H1 (cell line): ENCODE measurements around the gene MGAT4B. TPM values are rescaled to one million over a fixed set of nuclear protein-coding genes. Genes with fewer than 3 reads are reported as not detected.

Source experiments
- CTCF ChIA-PET: fragments of 300-600 bp; sonication (Branson Sonifier 250); formaldehyde crosslinking; loops from one replicate; lab custom pipeline; 2021; ENCODE audit not compliant: partially characterized antibody; lab: Charles Lee
- POLR2A ChIA-PET: fragments of 300-600 bp; sonication (Branson Sonifier 250); formaldehyde crosslinking; loops from one replicate; lab custom pipeline; 2021; ENCODE audit warnings: inconsistent platforms; ENCODE audit not compliant: partially characterized antibody; lab: Charles Lee
- DNase-seq, 2 experiments: peaks; one replicate each; pipeline versions ENCODE4 v3.0.0 to v3.0.0-alpha.2; 2010 to 2022; ENCODE audit warnings: low spot score in 2 of 2, low read depth in 1 of 2, mixed read lengths in 1 of 2
- FAIRE-seq: peaks from 2 replicates; lab custom pipeline; 2011; peaks lifted over from hg19 to GRCh38; lab: Jason Lieb, UNC
- H2AFZ ChIP-seq: 2 replicates; pipeline ENCODE4 v1.8.1; 2012; ENCODE audit warnings: low read length, inconsistent platforms
- H2AK5ac ChIP-seq: 2 replicates; pipeline ENCODE4 v1.6.1; 2013; ENCODE audit warnings: low read depth, low read length
- H2BK120ac ChIP-seq: replicated peaks from 2 replicates; pipeline ENCODE3; 2013; ENCODE audit warnings: low read depth, low read length, inconsistent platforms
- H2BK12ac ChIP-seq: 2 replicates; pipeline ENCODE4 v1.6.1; 2013; ENCODE audit warnings: low read depth, low read length
- H2BK15ac ChIP-seq: 2 replicates; pipeline ENCODE4 v1.6.1; 2013; ENCODE audit warnings: low read length
- H2BK20ac ChIP-seq: 2 replicates; pipeline ENCODE4 v1.6.1; 2013; ENCODE audit warnings: low read length
- H2BK5ac ChIP-seq: 2 replicates; pipeline ENCODE4 v1.6.1; 2013; ENCODE audit warnings: low read depth, low read length
- H3K14ac ChIP-seq: 2 replicates; pipeline ENCODE4 v1.6.1; 2013; ENCODE audit warnings: inconsistent platforms; ENCODE audit not compliant: insufficient read length
- H3K18ac ChIP-seq: 2 replicates; pipeline ENCODE4 v1.6.1; 2013; ENCODE audit warnings: low read length; ENCODE audit errors: extremely low read depth
- H3K23ac ChIP-seq: 2 replicates; pipeline ENCODE4 v1.6.1; 2013; ENCODE audit warnings: inconsistent platforms; ENCODE audit not compliant: insufficient read length
- H3K23me2 ChIP-seq: 2 replicates; pipeline ENCODE4 v1.6.1; 2013; ENCODE audit warnings: low read depth, low read length
- H3K27ac ChIP-seq: 2 replicates; pipeline ENCODE4 v1.6.1; 2011; ENCODE audit warnings: low read depth, low read length, inconsistent platforms
- H3K27me3 ChIP-seq, 4 experiments: replicated peaks in 1 of 4; 1 replicate in 1 of 4; 2 replicates in 3 of 4; pipeline versions ENCODE4 v1.6.1 to v1.8.1; 2011 to 2013; ENCODE audit warnings: low read length in 3 of 4, mild to moderate bottlenecking in 3 of 4, inconsistent platforms in 2 of 4, mixed read lengths in 2 of 4, moderate library complexity in 1 of 4; ENCODE audit not compliant: control insufficient read depth in 3 of 4, insufficient read depth in 3 of 4; ENCODE audit errors: extremely low read depth in 1 of 4
- H3K36me3 ChIP-seq, 4 experiments: 2 replicates each; pipeline versions ENCODE4 v1.6.1 to v1.8.1; 2011 to 2013; ENCODE audit warnings: mild to moderate bottlenecking in 4 of 4, low read length in 3 of 4, moderate library complexity in 2 of 4, control low read depth in 1 of 4, inconsistent platforms in 1 of 4; ENCODE audit not compliant: insufficient read depth in 4 of 4, control insufficient read depth in 2 of 4
- H3K4ac ChIP-seq: replicated peaks from 2 replicates; pipeline ENCODE3; 2013; ENCODE audit warnings: low read length, low read depth, mixed read lengths, inconsistent platforms; ENCODE audit not compliant: insufficient read length
- H3K4me1 ChIP-seq, 4 experiments: replicated peaks in 1 of 4; 1 replicate in 1 of 4; 2 replicates in 3 of 4; pipeline versions ENCODE4 v1.6.1 to v1.8.1; 2011 to 2013; ENCODE audit warnings: low read length in 3 of 4, inconsistent platforms in 2 of 4, mixed read lengths in 1 of 4; ENCODE audit not compliant: insufficient read depth in 4 of 4, control insufficient read depth in 3 of 4
- H3K4me2 ChIP-seq, 2 experiments: 2 replicates each; pipeline versions ENCODE4 v1.6.1 to v1.8.1; 2011 to 2013; ENCODE audit warnings: low read depth in 2 of 2, low read length in 2 of 2, control low read depth in 1 of 2, inconsistent platforms in 1 of 2, mild to moderate bottlenecking in 1 of 2; ENCODE audit not compliant: insufficient read depth in 1 of 2
- H3K4me3 ChIP-seq, 4 experiments: fragments of 200-600, 300-600 bp in 1 of 4; sonication (generic), shearing (Covaris generic), sonication (Bioruptor Twin) in 1 of 4; 2 replicates each; pipeline versions ENCODE4 v1.5.1 to v1.8.1; 2011 to 2016; ENCODE audit warnings: low read length in 4 of 4, low read depth in 3 of 4, control low read depth in 2 of 4, inconsistent platforms in 2 of 4, mild to moderate bottlenecking in 2 of 4, mixed read lengths in 1 of 4, moderate library complexity in 1 of 4; ENCODE audit not compliant: insufficient read depth in 2 of 4; ENCODE audit errors: extremely low read depth in 1 of 4
- H3K56ac ChIP-seq: replicated peaks from 2 replicates; pipeline ENCODE3; 2013; ENCODE audit warnings: low read depth, mild to moderate bottlenecking, mixed read lengths, low read length, inconsistent platforms; ENCODE audit not compliant: insufficient read length
- H3K79me1 ChIP-seq: 2 replicates; pipeline ENCODE4 v1.6.1; 2013; ENCODE audit warnings: low read depth, low read length, control low read depth
- H3K79me2 ChIP-seq, 2 experiments: 2 replicates each; pipeline versions ENCODE4 v1.6.1 to v1.8.1; 2012 to 2013; ENCODE audit warnings: low read length in 2 of 2, mild to moderate bottlenecking in 2 of 2, inconsistent platforms in 1 of 2; ENCODE audit not compliant: insufficient read depth in 2 of 2, control insufficient read depth in 1 of 2
- H3K9ac ChIP-seq, 4 experiments: replicated peaks in 1 of 4; 1 replicate in 1 of 4; 2 replicates in 3 of 4; pipeline versions ENCODE4 v1.6.1 to v1.8.1; 2011 to 2013; ENCODE audit warnings: low read depth in 3 of 4, low read length in 3 of 4, control low read depth in 2 of 4, mild to moderate bottlenecking in 2 of 4, moderate library complexity in 2 of 4, inconsistent platforms in 1 of 4; ENCODE audit errors: extremely low read depth in 1 of 4
- H3K9me3 ChIP-seq, 2 experiments: 2 replicates each; pipeline versions ENCODE4 v1.6.1 to v1.8.1; 2012 to 2013; ENCODE audit warnings: mild to moderate bottlenecking in 2 of 2, moderate library complexity in 2 of 2, control low read depth in 1 of 2, inconsistent platforms in 1 of 2, low read depth in 1 of 2, low read length in 1 of 2, mixed read lengths in 1 of 2; ENCODE audit not compliant: insufficient read depth in 2 of 2
- H4K20me1 ChIP-seq, 2 experiments: replicated peaks in 1 of 2; 2 replicates each; pipeline versions ENCODE3 to v1.8.1; 2011 to 2013; ENCODE audit warnings: inconsistent platforms in 2 of 2, low read length in 2 of 2, mild to moderate bottlenecking in 1 of 2; ENCODE audit not compliant: insufficient read depth in 2 of 2, control insufficient read depth in 1 of 2
- H4K5ac ChIP-seq: 2 replicates; pipeline ENCODE4 v1.6.1; 2013; ENCODE audit warnings: low read length, low read depth, mixed read lengths, inconsistent platforms; ENCODE audit not compliant: insufficient read length
- H4K8ac ChIP-seq: 2 replicates; pipeline ENCODE4 v1.8.0; 2013; ENCODE audit warnings: mild to moderate bottlenecking, moderate library complexity, low read length, inconsistent platforms; ENCODE audit not compliant: insufficient read depth; ENCODE audit errors: extremely low read depth
- H4K91ac ChIP-seq: replicated peaks from 2 replicates; pipeline ENCODE3; 2013; ENCODE audit warnings: low read length, mixed read lengths, inconsistent platforms; ENCODE audit not compliant: insufficient read length
- ASH2L ChIP-seq: fragments of 200-600, 300-600 bp; sonication (generic); IDR thresholded peaks from one replicate; pipeline ENCODE4 v1.7.1; 2017; ENCODE audit warnings: low read length
- BACH1 ChIP-seq: IDR thresholded peaks from 2 replicates; pipeline ENCODE4 v1.6.1; 2012; ENCODE audit warnings: low read length, improper control_type of control experiment
- BCL11A ChIP-seq, 2 experiments: IDR thresholded peaks; one replicate each; pipeline ENCODE4 v1.6.1; 2011; ENCODE audit warnings: low read depth in 2 of 2, low read length in 2 of 2, mild to moderate bottlenecking in 2 of 2
- BRCA1 ChIP-seq: IDR thresholded peaks from 2 replicates; pipeline ENCODE4 v1.6.1; 2012; ENCODE audit warnings: low read depth, low read length, improper control_type of control experiment
- CBX5 ChIP-seq: fragments of 300-800, 300-1000 bp; sonication (generic); IDR thresholded peaks from 2 replicates; pipeline ENCODE4 v1.7.1; 2016; ENCODE audit warnings: antibody characterized with exemption, low read length, low read depth
- KDM4A ChIP-seq: IDR thresholded peaks from one replicate; pipeline ENCODE4 v1.7.1; 2012; ENCODE audit warnings: low read depth, mild to moderate bottlenecking, moderate library complexity, low read length, inconsistent platforms; ENCODE audit not compliant: severe bottlenecking
- RNF2 ChIP-seq: fragments of 200-900, 300-1000 bp; sonication (generic); IDR thresholded peaks from 2 replicates; pipeline ENCODE4 v1.7.1; 2016; ENCODE audit warnings: borderline replicate concordance, low read depth, mild to moderate bottlenecking, antibody characterized with exemption, low read length; ENCODE audit not compliant: poor library complexity, severe bottlenecking; ENCODE audit errors: missing control alignments
- TCF12 ChIP-seq: IDR thresholded peaks from 2 replicates; pipeline ENCODE4 v1.6.1; 2011; ENCODE audit warnings: low read depth, mild to moderate bottlenecking, low read length
- WGBS, 2 experiments: shearing (Covaris generic) in 1 of 2; methylation state at CpG; one replicate each; pipeline versions ENCODE4 v1.1.6 to v1.1.7; 2013 to 2015; ENCODE audit warnings: low lambda C conversion rate in 2 of 2, mixed read lengths in 2 of 2, inconsistent platforms in 1 of 2, low coverage in 1 of 2, missing lambda C conversion rate in 1 of 2; ENCODE audit not compliant: insufficient replicate concordance in 2 of 2, insufficient coverage in 1 of 2, insufficient read length in 1 of 2; ENCODE audit errors: extremely low coverage in 1 of 2, missing lambda C conversion rate in 1 of 2; 5-methylcytosine and 5-hydroxymethylcytosine counted together
- polyA plus RNA-seq, 7 experiments: library from polyadenylated mRNA; depleted of rRNA in 3 of 7; stranded (reverse) in 5 of 7; unstranded in 2 of 7; fragments of >200 nt in 5 of 7; fragments of 200-250 nt in 2 of 7; gene quantifications; 1 replicate in 5 of 7; 2 replicates in 1 of 7; 4 replicates in 1 of 7; pipeline versions ENCODE4 v1.2.1 to v1.2.3, GENCODE V29; 2011 to 2013; ENCODE audit warnings: missing spikeins in 2 of 7, mixed read lengths in 2 of 7
- total RNA-seq: library from RNA; stranded (reverse); fragmentation: NEBNext Ultra II Directional; extraction: Animal tissue kit (Norgen Biotek cat#: 25700); gene quantifications from 2 replicates; pipeline ENCODE4 v1.2.1, GENCODE V29; 2021

Gene MGAT4B
- total and polyA plus RNA-seq, 2 of the 8 experiments (the other 6 are each of a cell fraction or from before 2014, with no cell fraction given): 116 to 128 TPM

- no peak overlapping the region for H3K4me2 ChIP-seq
- H2BK12ac ChIP-seq: no peak overlapping the region
- ChIA-PET POLR2A (interaction anchor here (0.8 to 0.9 kb wide), 2 partner anchors 11 to 163 kb away, joined by 3 read pairs; partner anchors contain the start of gene HNRNPH1), CTCF (interaction anchor here (0.7 to 2.2 kb wide), 4 partner anchors 10 to 93 kb away, joined by 3 to 6 read pairs (median 4); no protein-coding TSS in a partner anchor)
- no peak overlapping the region for H3K18ac ChIP-seq
- H2BK5ac ChIP-seq: no peak overlapping the region
- H3K27me3 ChIP-seq: no peaks in the 10 kb centered on the region
- no peak overlapping the region for H3K4me3 ChIP-seq
- no peak overlapping the region for H2BK20ac ChIP-seq
- no peak overlapping the region for H2AFZ ChIP-seq
- H3K14ac ChIP-seq: no peak overlapping the region
- no peak overlapping the region for H2AK5ac ChIP-seq
- no peak for DNase-seq
- WGBS, 2 experiments: 90% methylated on average over 12 of the region's 12 CpGs; no CpG with 5 or more reads in 1 of the 2 experiments
- H4K20me1 ChIP-seq: no peaks in the 10 kb centered on the region
- no peak overlapping the region for H3K27ac ChIP-seq
- no peaks in the 10 kb centered on the region; the same call in 1 of the 2 replicates for H3K79me1 ChIP-seq
- H3K4me1 ChIP-seq: no peaks in the 10 kb centered on the region
- H3K79me2 ChIP-seq: no peaks in the 10 kb centered on the region
- H2BK15ac ChIP-seq: no peak overlapping the region
- H3K4ac ChIP-seq: no peak overlapping the region
- no peak overlapping the region for H3K9ac ChIP-seq
- H3K9me3 ChIP-seq: no peaks in the 10 kb centered on the region
- H3K56ac ChIP-seq: no peak overlapping the region
- H3K23ac ChIP-seq: no peak overlapping the region
- H4K8ac ChIP-seq: no peak overlapping the region
- H4K91ac ChIP-seq: no peak overlapping the region
- FAIRE-seq: no peak
- no peaks in the 10 kb centered on the region for H3K23me2 ChIP-seq
- H2BK120ac ChIP-seq: no peak overlapping the region
- no peak overlapping the region for H4K5ac ChIP-seq
- no peaks in the 10 kb centered on the region for H3K36me3 ChIP-seq
- TF ChIP-seq TCF12: no peak
- no peak for TF ChIP-seq KDM4A
- no peak for TF ChIP-seq BCL11A (IDR thresholded peaks at IDR 0.05; ENCODE audit: low read depth in 2 of 2, low read length in 2 of 2)
- TF ChIP-seq BRCA1: no peak
- no peak for TF ChIP-seq BACH1
- TF ChIP-seq RNF2: no peak
- no peak for TF ChIP-seq CBX5
- TF ChIP-seq ASH2L: no peak
Measured at GRCh38 chr5:179786861-179787260, 19.8 kb downstream of the MGAT4B start.
